GM18861 (cell line): Measurements from ENCODE around the gene COL26A1.
"Not testable (repeated sequence)": the region's sequence is repeated elsewhere in the genome, so short reads cannot be mapped to it uniquely, and the experiment has no call there.

Experiments
- ATAC-seq: cut with Tn5 transposase; IDR thresholded peaks from one replicate; pipeline ENCODE4 v1.9.1; 2021; ENCODE audit not compliant: unreplicated experiment

COL26A1 gene

DNA sequence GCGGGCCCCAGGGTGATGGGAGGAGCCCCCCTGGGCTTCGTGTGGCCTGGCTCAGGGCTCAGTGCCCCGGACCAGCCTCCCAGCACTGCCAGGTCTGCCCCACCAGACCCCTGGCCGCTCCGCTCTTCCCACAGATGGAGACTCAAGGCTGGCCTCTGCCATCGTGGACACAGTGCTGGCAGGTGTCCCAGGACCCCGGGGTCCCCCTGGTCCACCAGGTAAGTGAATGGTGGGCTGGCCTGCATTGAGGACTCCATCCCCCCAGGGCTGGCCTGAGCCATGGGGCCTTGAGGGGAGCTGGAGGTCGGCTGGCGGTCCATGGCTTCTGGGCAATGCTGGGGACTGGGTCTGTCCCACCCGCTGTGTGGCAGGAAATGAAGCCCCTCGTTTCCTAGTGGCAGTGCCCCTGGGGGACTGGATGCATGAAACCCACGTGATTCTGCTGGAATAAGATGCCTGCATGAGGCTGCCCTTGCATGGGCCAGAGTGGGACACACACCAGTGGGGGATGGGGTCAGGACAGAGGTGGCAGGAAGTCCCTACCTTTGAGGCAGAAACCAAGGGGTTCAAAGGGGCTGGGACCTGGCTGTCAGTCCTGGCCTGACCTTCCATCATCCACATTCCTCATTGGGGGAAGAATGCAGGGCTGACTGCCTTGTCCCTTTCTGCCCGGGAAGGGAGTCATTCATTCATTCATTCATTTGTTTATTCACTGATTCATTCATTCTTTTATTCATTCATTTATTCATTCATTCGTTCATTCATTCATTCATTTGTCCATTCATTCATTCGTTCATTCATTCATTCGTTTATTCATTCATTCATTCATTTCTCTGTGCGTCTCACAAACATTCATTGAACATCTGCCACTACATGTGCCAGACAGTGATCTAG lies 184.6 kb downstream of the COL26A1 start:
- no peak for ATAC-seq

DNA sequence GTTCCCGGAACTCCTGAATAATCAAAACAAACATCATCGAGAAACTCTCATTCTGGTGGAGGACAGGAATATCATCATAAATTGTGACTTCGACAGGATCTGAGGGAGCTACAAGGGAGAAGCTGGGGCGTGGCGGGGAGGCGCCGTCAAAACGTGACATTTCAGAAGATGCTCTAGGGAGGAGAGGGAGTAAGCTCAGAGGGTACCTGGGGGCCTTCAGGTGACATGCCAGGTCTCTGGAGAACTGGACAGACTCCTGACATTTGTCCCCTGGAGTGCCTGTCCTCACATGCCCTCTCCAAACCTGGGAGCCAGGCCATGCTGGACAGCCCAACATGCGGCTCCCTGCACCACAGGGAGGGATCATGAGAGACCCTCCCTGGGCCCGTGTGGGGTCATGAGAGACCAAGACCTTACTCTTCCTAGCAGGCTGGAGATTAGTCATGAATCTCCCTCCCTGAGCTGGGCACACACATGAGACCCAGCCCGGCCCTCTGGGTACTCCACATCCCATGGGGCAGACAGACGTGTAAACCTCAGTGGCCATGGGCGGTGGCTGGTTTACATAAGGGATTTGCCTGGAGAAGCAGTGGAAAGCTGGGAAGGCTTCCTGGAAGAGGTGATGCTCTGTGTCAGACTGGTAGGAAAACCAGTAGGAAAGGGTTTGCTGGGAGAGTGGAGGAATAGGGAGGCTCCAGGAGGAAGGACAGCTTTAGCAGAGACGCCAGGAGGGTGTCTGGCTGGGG lies 185.4 kb downstream of the COL26A1 start:
- ATAC-seq, result no peak

DNA sequence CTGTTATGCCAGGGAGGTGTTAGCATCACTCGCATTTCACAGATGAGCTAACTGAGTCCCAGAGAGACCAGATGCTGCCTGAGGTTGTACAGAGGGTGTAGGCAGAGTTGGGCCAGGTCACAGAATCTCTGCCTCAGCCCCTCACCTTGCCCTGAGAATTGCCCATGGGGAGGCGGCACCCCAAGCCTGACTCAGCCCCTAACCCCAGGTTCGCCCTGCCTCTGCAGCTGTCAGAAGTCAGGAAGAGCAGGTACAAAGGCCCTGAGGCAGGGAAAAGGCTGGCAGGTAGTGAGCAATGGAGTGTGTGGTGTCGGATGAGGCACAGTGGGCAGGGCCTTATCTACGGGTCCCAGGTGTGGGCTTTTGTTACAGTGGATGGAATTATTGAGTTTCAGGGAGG lies 187.1 kb downstream of the COL26A1 start:
- no peak for ATAC-seq

DNA sequence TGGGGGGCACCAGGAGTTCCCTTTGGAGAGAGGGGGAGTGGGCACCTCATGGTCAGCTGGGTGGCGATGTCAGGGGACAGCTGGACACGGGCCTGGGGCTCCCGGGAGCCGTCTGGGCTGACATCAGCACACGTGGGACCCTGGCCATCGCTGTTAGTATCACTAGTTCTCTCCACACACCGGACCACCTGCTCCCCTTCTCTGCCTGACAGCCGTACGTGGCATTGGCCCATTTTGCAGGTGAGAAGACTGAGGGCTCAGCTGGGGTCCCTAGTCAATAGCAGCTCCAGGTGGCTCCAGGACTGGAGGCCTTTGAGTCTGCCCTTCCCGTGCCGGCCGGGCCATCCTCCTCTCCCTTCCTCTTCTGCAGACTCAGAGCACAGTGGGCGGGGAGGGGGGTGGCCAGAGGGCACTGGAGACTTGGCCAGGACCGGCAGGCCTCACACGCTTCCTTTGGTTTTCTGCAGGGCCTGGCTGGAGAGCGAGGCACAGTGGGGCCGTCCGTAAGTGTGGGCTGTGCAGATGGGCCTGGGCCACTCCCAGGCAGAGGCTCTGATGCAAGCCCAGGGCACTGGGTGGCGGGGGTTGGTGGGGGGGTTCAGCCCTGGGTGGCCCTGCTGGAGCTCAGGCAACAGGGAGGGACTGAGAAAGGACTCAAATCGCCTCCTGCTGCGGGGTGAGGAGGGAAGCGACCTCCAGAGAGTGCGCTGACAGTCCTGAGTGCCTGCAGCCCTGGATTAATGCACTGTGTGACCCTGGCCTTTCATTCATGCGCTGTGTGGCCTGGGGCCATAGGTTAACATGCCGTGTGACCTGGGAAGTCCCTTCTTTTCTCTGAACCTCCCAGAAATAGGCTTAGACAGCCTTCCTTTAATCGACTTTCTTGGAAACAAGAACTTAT lies 188.2 kb downstream of the COL26A1 start:
- ATAC-seq, result no peak

DNA sequence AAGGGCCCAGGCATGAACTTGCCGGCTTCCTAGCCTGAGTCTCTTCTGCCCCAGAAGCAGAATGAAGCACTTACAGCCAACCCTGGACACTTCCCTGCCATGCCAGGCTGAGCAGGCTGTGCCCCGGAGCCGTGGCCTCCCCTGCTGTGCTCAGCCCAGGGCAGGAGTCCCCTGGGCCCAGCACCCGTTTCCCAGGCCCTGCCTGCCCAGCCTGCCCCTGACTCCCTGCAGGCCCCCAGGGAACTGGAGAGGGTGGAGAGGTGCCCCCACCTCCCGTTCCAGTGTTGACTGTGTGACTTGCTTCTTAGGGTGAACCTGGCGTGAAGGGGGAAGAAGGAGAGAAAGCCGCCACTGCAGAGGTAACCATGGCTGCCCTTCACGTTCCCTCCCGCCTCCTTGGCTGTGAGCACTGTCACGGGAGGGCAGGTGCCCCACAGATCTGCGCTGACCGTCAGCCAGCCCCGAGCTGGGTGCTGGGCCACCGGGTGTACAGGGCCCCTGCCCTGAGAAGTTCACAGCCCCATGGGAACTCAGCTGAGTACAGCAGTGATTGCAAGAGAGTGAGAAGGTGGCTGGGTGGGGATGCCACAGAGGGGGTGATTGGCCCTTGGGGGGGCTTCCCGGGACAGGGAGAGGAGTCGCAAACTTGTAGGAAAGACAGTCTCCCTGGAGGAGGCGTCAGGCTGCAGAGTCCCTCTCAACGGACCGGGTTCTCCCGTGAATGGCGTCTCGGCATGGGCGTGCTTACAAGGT lies 190.5 kb downstream of the COL26A1 start:
- ATAC-seq, result no peak

DNA sequence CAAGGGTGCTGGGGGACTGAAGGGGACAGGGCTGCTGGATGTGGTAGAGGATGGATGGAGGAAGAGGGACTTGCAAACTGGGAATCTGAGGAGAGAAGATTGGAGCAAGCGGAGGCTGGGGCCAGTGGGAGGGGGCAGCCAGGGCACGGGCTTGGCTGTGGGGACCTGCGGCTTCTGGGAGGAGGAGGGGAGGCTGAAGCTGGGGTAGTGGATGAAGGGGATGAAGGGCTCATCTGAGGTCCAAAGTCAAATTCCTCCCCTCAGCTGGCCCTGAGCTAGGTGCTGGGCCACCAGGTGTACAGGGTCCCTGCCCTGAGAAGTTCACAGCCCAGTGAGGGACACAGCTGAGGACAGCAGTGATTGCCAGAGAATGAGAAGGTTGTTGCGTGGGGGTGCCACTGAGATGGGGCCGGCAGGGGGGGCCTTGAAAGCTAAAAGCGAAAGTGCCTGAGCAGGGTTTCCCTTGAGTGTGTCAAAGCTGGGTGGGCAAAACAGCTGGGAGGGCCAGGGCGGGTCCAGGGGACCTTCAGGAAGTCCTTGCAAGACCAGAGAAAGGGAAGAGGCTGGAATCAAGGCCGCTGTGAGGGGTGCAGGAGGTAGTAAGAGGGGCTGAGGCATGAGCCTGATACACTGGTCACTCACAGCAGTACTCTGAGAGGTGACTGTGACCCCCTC lies 191.2 kb downstream of the COL26A1 start:
- no peak for ATAC-seq

DNA sequence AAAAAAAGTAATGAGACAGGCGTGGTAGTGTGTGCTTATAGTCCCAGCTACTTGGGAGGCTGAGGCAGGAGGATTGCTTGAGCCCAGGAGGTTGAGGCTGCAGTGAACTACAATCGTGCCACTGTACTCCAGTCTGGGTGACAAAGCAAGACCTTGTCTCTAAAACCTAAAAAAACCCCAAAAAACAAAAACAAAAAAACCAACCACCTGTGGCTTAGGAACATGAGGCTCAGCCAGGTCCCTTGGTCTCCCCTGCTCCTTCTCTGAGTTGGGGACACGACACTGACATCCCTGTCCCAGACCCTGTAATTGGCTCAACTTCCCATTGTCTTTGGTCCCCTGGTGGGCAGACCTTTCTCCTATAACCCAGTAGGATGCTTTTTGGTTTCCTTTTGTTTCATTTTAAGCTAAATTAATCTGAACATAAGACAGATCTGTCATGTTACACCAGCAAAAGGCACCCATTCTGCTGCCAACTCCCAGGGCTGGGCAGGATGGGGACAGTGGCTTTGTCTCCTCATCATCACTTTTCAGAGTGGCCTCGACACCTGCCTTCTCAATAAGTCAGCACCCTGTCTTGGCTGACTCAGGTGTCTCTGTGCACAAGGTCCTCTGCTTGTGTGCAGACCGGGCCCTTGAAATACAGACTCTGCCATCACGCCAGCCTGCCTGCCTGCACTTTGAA lies 192.1 kb downstream of the COL26A1 start:
- ATAC-seq, result no peak

DNA sequence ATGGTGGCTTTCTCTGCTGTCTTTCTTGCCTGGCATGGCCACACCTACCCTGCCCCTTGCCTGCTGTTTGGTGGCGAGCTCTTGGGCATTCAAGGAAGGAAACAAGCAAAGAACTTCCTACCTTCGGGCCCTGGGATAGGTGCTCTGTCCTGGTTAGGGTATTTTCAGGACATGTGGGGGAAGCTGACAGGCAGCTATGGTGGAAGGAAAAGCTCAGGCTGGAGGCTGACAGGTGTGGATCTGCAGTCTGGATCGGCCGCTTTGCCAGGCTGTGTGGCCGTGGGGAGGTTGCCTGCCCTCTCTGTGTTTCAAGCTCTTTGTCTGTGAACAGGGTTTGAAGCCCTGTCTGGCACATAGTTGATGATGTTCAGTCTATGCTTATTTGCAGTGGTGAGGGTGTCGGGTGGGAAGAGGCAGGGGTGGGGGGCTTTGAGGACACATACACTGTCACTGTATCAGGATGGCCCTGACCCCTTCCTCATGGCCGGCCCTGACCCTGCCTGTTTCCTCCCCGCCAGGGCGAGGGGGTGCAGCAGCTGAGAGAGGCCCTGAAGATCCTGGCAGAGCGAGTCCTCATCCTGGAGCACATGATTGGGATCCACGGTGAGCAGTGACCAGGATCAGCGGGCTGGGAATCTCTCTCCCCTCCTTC lies 192.7 kb downstream of the COL26A1 start:
- no peak for ATAC-seq

DNA sequence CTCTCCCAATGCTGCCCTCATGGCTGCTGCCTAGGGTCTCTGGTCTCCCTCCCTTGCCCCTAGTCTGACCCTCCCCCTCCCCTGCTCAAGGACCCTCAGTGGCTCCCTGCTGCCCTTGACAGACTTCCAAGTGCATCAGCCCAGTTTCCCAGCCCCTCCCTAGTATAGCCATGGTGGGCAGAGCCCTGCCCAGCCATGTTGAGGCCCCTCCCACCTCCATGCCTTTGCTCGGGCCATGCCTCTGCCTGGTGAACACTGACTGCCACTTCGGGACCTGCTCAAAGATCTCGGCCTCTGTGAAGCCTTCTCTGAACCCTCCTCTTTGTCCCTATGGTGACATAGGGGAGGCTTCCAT lies 193.2 kb downstream of the COL26A1 start:
- no peak for ATAC-seq

DNA sequence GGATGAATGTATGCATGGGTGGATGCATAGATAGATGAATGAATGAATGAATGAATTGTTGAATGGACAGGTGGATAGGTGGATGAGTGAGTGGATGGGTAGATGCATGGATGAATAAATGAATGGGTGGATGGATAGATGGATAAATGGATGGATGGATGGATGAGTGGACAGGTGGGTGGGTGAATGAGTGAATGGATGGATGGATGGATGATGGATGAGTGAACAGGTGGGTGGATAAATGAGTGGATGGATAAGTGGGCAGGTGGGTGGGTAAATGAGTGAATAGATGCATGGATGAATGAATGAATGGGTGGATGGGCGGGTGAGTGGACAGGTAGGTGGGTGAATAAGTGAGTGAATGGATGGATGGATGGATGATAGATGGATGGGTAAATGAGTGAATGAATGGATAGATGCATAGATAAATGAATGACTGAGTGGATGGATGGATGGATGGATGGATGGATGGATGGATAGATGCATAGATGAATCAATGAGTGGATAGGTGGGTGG lies 193.8 kb downstream of the COL26A1 start:
- ATAC-seq, result no peak

DNA sequence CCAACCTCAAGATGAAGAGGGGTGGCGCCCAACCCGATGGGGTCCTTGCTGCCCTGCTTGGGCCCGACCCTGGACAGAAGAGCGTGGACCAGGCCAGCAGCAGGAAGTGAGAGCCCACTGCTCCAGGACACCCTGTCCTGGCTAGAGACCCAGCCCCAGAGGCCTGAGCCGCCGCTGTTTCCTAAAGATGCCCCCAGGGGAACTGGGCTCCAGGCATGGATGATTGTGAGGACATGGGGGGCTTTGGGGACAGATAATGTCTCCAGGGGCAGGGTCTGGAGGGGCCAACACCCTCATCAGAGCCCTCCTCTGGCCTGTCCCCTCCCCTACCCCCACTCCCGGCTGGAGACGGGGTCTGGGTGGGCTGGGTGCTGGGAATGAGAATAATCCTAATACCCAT lies 194.7 kb downstream of the COL26A1 start:
- no peak for ATAC-seq

DNA sequence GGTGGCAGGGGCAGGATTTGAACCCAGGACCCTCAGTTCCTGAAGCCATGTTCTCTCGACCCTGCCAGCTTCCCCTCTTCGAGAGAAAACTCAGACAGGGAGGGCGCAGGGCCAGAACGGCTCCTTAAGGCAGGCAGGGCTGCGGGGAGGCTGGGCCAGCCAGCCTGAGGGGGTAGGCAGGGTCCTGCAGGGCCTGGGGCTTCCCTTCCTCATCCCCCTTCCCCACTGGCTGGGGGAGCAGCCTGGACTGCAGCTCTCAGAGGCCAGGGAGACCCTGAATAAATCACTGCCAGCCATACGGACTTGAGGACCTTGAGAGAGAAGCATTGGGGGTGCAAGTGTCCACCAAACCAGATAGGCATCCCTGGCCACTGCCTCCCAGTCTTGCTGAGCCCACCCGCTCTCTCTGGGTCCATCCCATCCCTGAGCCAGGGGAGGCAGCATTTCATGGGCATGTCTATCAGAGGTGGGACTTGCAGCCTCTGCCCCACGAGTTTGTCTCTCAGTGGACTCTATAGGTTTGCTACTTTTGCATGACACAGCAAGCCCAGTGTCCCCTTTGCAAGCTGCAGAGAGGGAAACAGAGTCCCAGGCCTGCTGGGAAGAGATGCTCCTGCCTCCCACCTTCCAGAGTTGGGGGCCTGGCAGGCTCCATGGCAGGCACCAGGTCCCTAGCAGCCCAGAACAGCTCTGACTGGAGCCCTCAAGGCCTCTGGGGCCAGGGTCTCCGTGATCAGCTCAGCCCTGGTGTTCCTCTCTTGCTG lies 195.5 kb downstream of the COL26A1 start:
- no peak for ATAC-seq

DNA sequence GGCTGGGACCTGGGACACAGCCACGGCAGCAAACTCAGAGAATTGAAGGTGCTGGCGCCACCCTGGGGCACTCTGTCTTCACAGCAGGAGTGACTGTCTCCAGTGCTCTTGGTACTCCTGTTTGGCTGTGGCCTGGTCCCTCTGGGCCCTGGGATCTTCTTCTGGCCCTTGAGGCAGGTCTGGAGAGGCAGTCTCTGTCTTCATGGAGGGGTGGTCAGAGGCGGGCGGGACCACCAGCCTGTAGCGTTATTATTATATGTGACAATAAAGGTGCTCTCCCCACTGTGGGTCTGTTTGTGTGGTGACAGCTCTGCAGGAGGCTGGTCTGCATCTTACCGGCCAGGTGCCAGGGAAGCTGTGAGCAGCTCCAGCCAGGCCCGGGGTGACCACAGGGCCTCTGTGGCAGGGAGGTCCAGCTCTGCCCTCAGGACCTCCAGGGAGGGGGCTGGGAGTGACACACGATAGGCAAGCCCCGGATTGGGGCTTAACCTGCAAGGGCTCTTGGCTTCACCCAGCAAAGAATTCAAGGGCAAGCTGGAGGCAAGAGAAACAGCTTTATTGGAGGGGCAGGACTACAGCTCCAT lies 196.2 kb downstream of the COL26A1 start:
- ATAC-seq, result no peak

DNA sequence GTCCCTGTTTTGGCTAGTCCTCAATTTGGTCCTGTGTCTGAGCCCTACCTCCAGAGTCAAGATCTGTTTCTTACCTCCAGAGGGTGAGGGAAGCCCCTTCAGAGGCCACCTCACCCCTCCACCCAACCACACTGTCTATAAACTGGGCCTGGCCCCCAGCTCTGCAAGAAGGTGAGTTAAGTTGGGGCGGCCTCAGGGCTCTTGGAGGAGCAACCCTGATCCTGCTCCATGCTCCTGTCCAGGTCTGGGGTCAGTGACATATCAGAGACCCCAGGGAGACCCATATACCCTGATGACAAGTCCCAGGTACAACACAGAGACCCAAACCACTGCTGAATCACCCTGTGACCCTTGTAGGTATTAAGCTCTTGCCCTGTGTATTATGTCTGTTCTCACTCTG lies 196.9 kb downstream of the COL26A1 start:
- no peak for ATAC-seq

DNA sequence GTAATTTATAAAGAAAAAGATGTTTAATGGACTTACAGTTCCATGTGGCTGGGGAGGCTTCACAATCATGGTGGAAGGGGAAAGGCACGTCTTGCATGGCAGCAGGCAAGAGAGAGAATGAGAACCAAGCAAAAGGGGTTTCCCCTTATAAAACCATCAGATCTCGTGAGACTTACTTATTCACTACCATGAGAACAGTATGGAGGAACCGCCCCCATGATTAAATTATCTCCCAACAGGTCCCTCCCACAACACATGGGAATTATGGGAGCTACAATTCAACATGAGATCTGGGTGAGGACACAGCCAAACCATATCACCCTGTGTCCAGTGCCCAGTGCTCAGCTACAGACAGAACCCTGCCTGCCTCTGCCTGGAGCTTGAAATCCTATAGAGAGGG lies 197.3 kb downstream of the COL26A1 start:
- ATAC-seq, result not testable (repeated sequence)

DNA sequence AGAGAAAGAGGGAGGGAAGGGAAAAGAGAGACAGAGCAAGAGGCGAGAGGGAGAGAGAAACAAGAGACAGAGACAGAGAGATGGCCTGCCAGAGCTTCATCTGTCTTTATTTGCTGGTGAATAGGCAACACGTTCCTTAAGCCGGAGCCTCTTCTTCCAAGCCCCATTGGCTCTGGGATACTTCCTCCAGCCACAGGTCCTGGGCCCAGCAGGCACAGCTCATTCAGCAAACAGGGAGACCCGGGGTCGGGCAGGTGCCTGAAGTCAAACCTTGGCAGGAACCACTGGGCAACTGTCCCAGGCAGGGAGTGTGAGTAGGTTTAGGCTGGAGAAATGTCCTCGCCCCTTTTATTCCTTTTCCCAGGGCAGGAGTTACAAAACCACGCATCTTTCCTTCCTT lies 198.2 kb downstream of the COL26A1 start:
- ATAC-seq, result no peak

DNA sequence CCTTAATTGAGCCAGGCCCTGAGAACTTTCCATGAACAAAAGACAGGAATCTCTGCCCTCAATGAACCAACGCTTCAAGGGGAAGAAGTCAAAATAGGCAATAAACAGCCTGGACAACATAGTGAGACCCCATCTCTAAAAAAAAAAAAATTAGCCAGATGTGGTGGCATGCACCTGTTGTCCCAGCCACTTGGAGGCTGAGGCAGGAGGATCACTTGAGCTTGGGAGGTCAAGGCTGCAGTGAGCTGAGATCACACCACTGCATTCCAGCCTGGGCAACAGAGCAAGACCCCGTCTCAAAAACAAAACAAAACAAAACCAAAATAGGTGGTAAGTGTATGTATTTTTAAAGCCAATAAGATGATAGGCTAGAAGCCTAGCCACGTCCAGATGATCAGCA lies 198.6 kb downstream of the COL26A1 start:
- not testable (repeated sequence) for ATAC-seq
